H1 (cell line): ENCODE measurements around the gene PXK. TPM values are rescaled to one million over a fixed set of nuclear protein-coding genes. Genes with fewer than 3 reads are reported as not detected.

Experiments used
- CTCF ChIA-PET: fragments of 300-600 bp; sonication (Branson Sonifier 250); formaldehyde crosslinking; loops from one replicate; lab custom pipeline; 2021; ENCODE audit not compliant: partially characterized antibody; lab: Charles Lee
- POLR2A ChIA-PET: fragments of 300-600 bp; sonication (Branson Sonifier 250); formaldehyde crosslinking; loops from one replicate; lab custom pipeline; 2021; ENCODE audit warnings: inconsistent platforms; ENCODE audit not compliant: partially characterized antibody; lab: Charles Lee
- DNase-seq, 2 experiments: peaks; one replicate each; pipeline versions ENCODE4 v3.0.0 to v3.0.0-alpha.2; 2010 to 2022; ENCODE audit warnings: low spot score in 2 of 2, low read depth in 1 of 2, mixed read lengths in 1 of 2
- FAIRE-seq: peaks from 2 replicates; lab custom pipeline; 2011; peaks lifted over from hg19 to GRCh38; lab: Jason Lieb, UNC
- H2AFZ ChIP-seq: 2 replicates; pipeline ENCODE4 v1.8.1; 2012; ENCODE audit warnings: low read length, inconsistent platforms
- H2AK5ac ChIP-seq: 2 replicates; pipeline ENCODE4 v1.6.1; 2013; ENCODE audit warnings: low read depth, low read length
- H2BK120ac ChIP-seq: replicated peaks from 2 replicates; pipeline ENCODE3; 2013; ENCODE audit warnings: low read depth, low read length, inconsistent platforms
- H2BK12ac ChIP-seq: 2 replicates; pipeline ENCODE4 v1.6.1; 2013; ENCODE audit warnings: low read depth, low read length
- H2BK15ac ChIP-seq: 2 replicates; pipeline ENCODE4 v1.6.1; 2013; ENCODE audit warnings: low read length
- H2BK20ac ChIP-seq: 2 replicates; pipeline ENCODE4 v1.6.1; 2013; ENCODE audit warnings: low read length
- H2BK5ac ChIP-seq: 2 replicates; pipeline ENCODE4 v1.6.1; 2013; ENCODE audit warnings: low read depth, low read length
- H3K14ac ChIP-seq: 2 replicates; pipeline ENCODE4 v1.6.1; 2013; ENCODE audit warnings: inconsistent platforms; ENCODE audit not compliant: insufficient read length
- H3K18ac ChIP-seq: 2 replicates; pipeline ENCODE4 v1.6.1; 2013; ENCODE audit warnings: low read length; ENCODE audit errors: extremely low read depth
- H3K23ac ChIP-seq: 2 replicates; pipeline ENCODE4 v1.6.1; 2013; ENCODE audit warnings: inconsistent platforms; ENCODE audit not compliant: insufficient read length
- H3K23me2 ChIP-seq: 2 replicates; pipeline ENCODE4 v1.6.1; 2013; ENCODE audit warnings: low read depth, low read length
- H3K27ac ChIP-seq: 2 replicates; pipeline ENCODE4 v1.6.1; 2011; ENCODE audit warnings: low read depth, low read length, inconsistent platforms
- H3K27me3 ChIP-seq, 4 experiments: replicated peaks in 1 of 4; 1 replicate in 1 of 4; 2 replicates in 3 of 4; pipeline versions ENCODE4 v1.6.1 to v1.8.1; 2011 to 2013; ENCODE audit warnings: low read length in 3 of 4, mild to moderate bottlenecking in 3 of 4, inconsistent platforms in 2 of 4, mixed read lengths in 2 of 4, moderate library complexity in 1 of 4; ENCODE audit not compliant: control insufficient read depth in 3 of 4, insufficient read depth in 3 of 4; ENCODE audit errors: extremely low read depth in 1 of 4
- H3K36me3 ChIP-seq, 4 experiments: 2 replicates each; pipeline versions ENCODE4 v1.6.1 to v1.8.1; 2011 to 2013; ENCODE audit warnings: mild to moderate bottlenecking in 4 of 4, low read length in 3 of 4, moderate library complexity in 2 of 4, control low read depth in 1 of 4, inconsistent platforms in 1 of 4; ENCODE audit not compliant: insufficient read depth in 4 of 4, control insufficient read depth in 2 of 4
- H3K4ac ChIP-seq: replicated peaks from 2 replicates; pipeline ENCODE3; 2013; ENCODE audit warnings: low read length, low read depth, mixed read lengths, inconsistent platforms; ENCODE audit not compliant: insufficient read length
- H3K4me1 ChIP-seq, 4 experiments: replicated peaks in 1 of 4; 1 replicate in 1 of 4; 2 replicates in 3 of 4; pipeline versions ENCODE4 v1.6.1 to v1.8.1; 2011 to 2013; ENCODE audit warnings: low read length in 3 of 4, inconsistent platforms in 2 of 4, mixed read lengths in 1 of 4; ENCODE audit not compliant: insufficient read depth in 4 of 4, control insufficient read depth in 3 of 4
- H3K4me2 ChIP-seq, 2 experiments: 2 replicates each; pipeline versions ENCODE4 v1.6.1 to v1.8.1; 2011 to 2013; ENCODE audit warnings: low read depth in 2 of 2, low read length in 2 of 2, control low read depth in 1 of 2, inconsistent platforms in 1 of 2, mild to moderate bottlenecking in 1 of 2; ENCODE audit not compliant: insufficient read depth in 1 of 2
- H3K4me3 ChIP-seq, 4 experiments: fragments of 200-600, 300-600 bp in 1 of 4; sonication (generic), shearing (Covaris generic), sonication (Bioruptor Twin) in 1 of 4; 2 replicates each; pipeline versions ENCODE4 v1.5.1 to v1.8.1; 2011 to 2016; ENCODE audit warnings: low read length in 4 of 4, low read depth in 3 of 4, control low read depth in 2 of 4, inconsistent platforms in 2 of 4, mild to moderate bottlenecking in 2 of 4, mixed read lengths in 1 of 4, moderate library complexity in 1 of 4; ENCODE audit not compliant: insufficient read depth in 2 of 4; ENCODE audit errors: extremely low read depth in 1 of 4
- H3K56ac ChIP-seq: replicated peaks from 2 replicates; pipeline ENCODE3; 2013; ENCODE audit warnings: low read depth, mild to moderate bottlenecking, mixed read lengths, low read length, inconsistent platforms; ENCODE audit not compliant: insufficient read length
- H3K79me1 ChIP-seq: 2 replicates; pipeline ENCODE4 v1.6.1; 2013; ENCODE audit warnings: low read depth, low read length, control low read depth
- H3K79me2 ChIP-seq, 2 experiments: 2 replicates each; pipeline versions ENCODE4 v1.6.1 to v1.8.1; 2012 to 2013; ENCODE audit warnings: low read length in 2 of 2, mild to moderate bottlenecking in 2 of 2, inconsistent platforms in 1 of 2; ENCODE audit not compliant: insufficient read depth in 2 of 2, control insufficient read depth in 1 of 2
- H3K9ac ChIP-seq, 4 experiments: replicated peaks in 1 of 4; 1 replicate in 1 of 4; 2 replicates in 3 of 4; pipeline versions ENCODE4 v1.6.1 to v1.8.1; 2011 to 2013; ENCODE audit warnings: low read depth in 3 of 4, low read length in 3 of 4, control low read depth in 2 of 4, mild to moderate bottlenecking in 2 of 4, moderate library complexity in 2 of 4, inconsistent platforms in 1 of 4; ENCODE audit errors: extremely low read depth in 1 of 4
- H3K9me3 ChIP-seq, 2 experiments: 2 replicates each; pipeline versions ENCODE4 v1.6.1 to v1.8.1; 2012 to 2013; ENCODE audit warnings: mild to moderate bottlenecking in 2 of 2, moderate library complexity in 2 of 2, control low read depth in 1 of 2, inconsistent platforms in 1 of 2, low read depth in 1 of 2, low read length in 1 of 2, mixed read lengths in 1 of 2; ENCODE audit not compliant: insufficient read depth in 2 of 2
- H4K20me1 ChIP-seq, 2 experiments: replicated peaks in 1 of 2; 2 replicates each; pipeline versions ENCODE3 to v1.8.1; 2011 to 2013; ENCODE audit warnings: inconsistent platforms in 2 of 2, low read length in 2 of 2, mild to moderate bottlenecking in 1 of 2; ENCODE audit not compliant: insufficient read depth in 2 of 2, control insufficient read depth in 1 of 2
- H4K5ac ChIP-seq: 2 replicates; pipeline ENCODE4 v1.6.1; 2013; ENCODE audit warnings: low read length, low read depth, mixed read lengths, inconsistent platforms; ENCODE audit not compliant: insufficient read length
- H4K8ac ChIP-seq: 2 replicates; pipeline ENCODE4 v1.8.0; 2013; ENCODE audit warnings: mild to moderate bottlenecking, moderate library complexity, low read length, inconsistent platforms; ENCODE audit not compliant: insufficient read depth; ENCODE audit errors: extremely low read depth
- H4K91ac ChIP-seq: replicated peaks from 2 replicates; pipeline ENCODE3; 2013; ENCODE audit warnings: low read length, mixed read lengths, inconsistent platforms; ENCODE audit not compliant: insufficient read length
- ATF3 ChIP-seq: IDR thresholded peaks from 2 replicates; pipeline ENCODE4 v1.6.1; 2011; ENCODE audit warnings: low read depth, mild to moderate bottlenecking, low read length; ENCODE audit not compliant: insufficient read depth
- CEBPB ChIP-seq: IDR thresholded peaks from 2 replicates; pipeline ENCODE4 v1.6.1; 2012; ENCODE audit warnings: low read depth, low read length
- CTCF ChIP-seq, 3 experiments: IDR thresholded peaks; 1 replicate in 2 of 3; 2 replicates in 1 of 3; pipeline versions ENCODE4 v1.5.1 to v1.6.1; 2011; ENCODE audit warnings: low read length in 3 of 3, mild to moderate bottlenecking in 3 of 3, inconsistent platforms in 2 of 3, low read depth in 1 of 3, moderate library complexity in 1 of 3; ENCODE audit not compliant: insufficient read depth in 1 of 3; ENCODE audit errors: control extremely low read depth in 1 of 3
- GTF2F1 ChIP-seq: IDR thresholded peaks from 2 replicates; pipeline ENCODE4 v1.6.1; 2012; ENCODE audit warnings: low read depth, low read length, improper control_type of control experiment, borderline replicate concordance
- MAFK ChIP-seq: IDR thresholded peaks from 2 replicates; pipeline ENCODE4 v1.6.1; 2012; ENCODE audit warnings: low read depth, mild to moderate bottlenecking, improper control_type of control experiment, low read length
- RBBP5 ChIP-seq: IDR thresholded peaks from 2 replicates; pipeline ENCODE4 v1.7.1; 2012; ENCODE audit warnings: low read depth, mild to moderate bottlenecking, inconsistent platforms, low read length, moderate library complexity, borderline replicate concordance
- SIX5 ChIP-seq: IDR thresholded peaks from 2 replicates; pipeline ENCODE4 v1.6.1; 2011; ENCODE audit warnings: mild to moderate bottlenecking, low read depth, low read length
- WGBS, 2 experiments: shearing (Covaris generic) in 1 of 2; methylation state at CpG; one replicate each; pipeline versions ENCODE4 v1.1.6 to v1.1.7; 2013 to 2015; ENCODE audit warnings: low lambda C conversion rate in 2 of 2, mixed read lengths in 2 of 2, inconsistent platforms in 1 of 2, low coverage in 1 of 2, missing lambda C conversion rate in 1 of 2; ENCODE audit not compliant: insufficient replicate concordance in 2 of 2, insufficient coverage in 1 of 2, insufficient read length in 1 of 2; ENCODE audit errors: extremely low coverage in 1 of 2, missing lambda C conversion rate in 1 of 2; 5-methylcytosine and 5-hydroxymethylcytosine counted together
- polyA plus RNA-seq, 7 experiments: library from polyadenylated mRNA; depleted of rRNA in 3 of 7; stranded (reverse) in 5 of 7; unstranded in 2 of 7; fragments of >200 nt in 5 of 7; fragments of 200-250 nt in 2 of 7; gene quantifications; 1 replicate in 5 of 7; 2 replicates in 1 of 7; 4 replicates in 1 of 7; pipeline versions ENCODE4 v1.2.1 to v1.2.3, GENCODE V29; 2011 to 2013; ENCODE audit warnings: missing spikeins in 2 of 7, mixed read lengths in 2 of 7
- total RNA-seq: library from RNA; stranded (reverse); fragmentation: NEBNext Ultra II Directional; extraction: Animal tissue kit (Norgen Biotek cat#: 25700); gene quantifications from 2 replicates; pipeline ENCODE4 v1.2.1, GENCODE V29; 2021

The PXK gene
- total and polyA plus RNA-seq, 2 of the 8 experiments (the other 6 are each of a cell fraction or from before 2014, with no cell fraction given) = 3.5 to 7.1 TPM

GRCh38 chr3:58351920-58352319, 19.2 kb downstream of the PXK start:
- H3K4me3 ChIP-seq = no peak overlapping the region
- H3K14ac ChIP-seq = no peak overlapping the region
- H3K79me1 ChIP-seq = no peaks in the 10 kb centered on the region
- H4K5ac ChIP-seq = no peak overlapping the region
- no peaks in the 10 kb centered on the region for H3K79me2 ChIP-seq
- no peak overlapping the region for H3K56ac ChIP-seq
- H2BK5ac ChIP-seq = 0 out of 2 replicates have a peak overlapping the region, but pooled peaks have one; percentile 2
- H3K4me1 ChIP-seq = 0 out of 7 replicates have a peak, but pooled peaks cover 0 to 3% (median 2%) of the 10 kb centered on the region in 4 experiments
- no peak overlapping the region for H3K4me2 ChIP-seq
- no peak overlapping the region for H2BK120ac ChIP-seq
- H3K23me2 ChIP-seq = no peaks in the 10 kb centered on the region
- H2BK15ac ChIP-seq = no peak overlapping the region
- no peak overlapping the region for H3K23ac ChIP-seq
- CTCF ChIA-PET = interaction anchor here (0.8 to 2.6 kb wide), 11 partner anchors 11 to 185 kb away, joined by 3 to 11 read pairs (median 4); partner anchors contain the start of genes ACOX2, HTD2 and RPP14
- POLR2A ChIA-PET = interaction anchor here (0.9 kb wide), 1 partner anchor 85 kb away, joined by 3 read pairs; no protein-coding TSS in a partner anchor
- H3K18ac ChIP-seq = no peak overlapping the region
- H3K9ac ChIP-seq = no peak overlapping the region
- peak overlapping the region; percentile 5; the same call in 1 of the 2 replicates for H2AFZ ChIP-seq
- no peaks in the 10 kb centered on the region for H3K27me3 ChIP-seq
- DNase-seq = no peak
- no peak overlapping the region for H2AK5ac ChIP-seq
- no peak overlapping the region for H3K4ac ChIP-seq
- no peak overlapping the region for H2BK20ac ChIP-seq
- H4K20me1 ChIP-seq = no peaks in the 10 kb centered on the region
- no peak overlapping the region for H3K27ac ChIP-seq
- FAIRE-seq = no peak
- no peaks in the 10 kb centered on the region for H3K9me3 ChIP-seq
- no peak overlapping the region for H4K8ac ChIP-seq
- no peaks in the 10 kb centered on the region for H3K36me3 ChIP-seq
- H4K91ac ChIP-seq = no peak overlapping the region
- TF ChIP-seq SIX5 (no peak), GTF2F1 (no peak), CTCF (IDR thresholded peaks at IDR 0.05; ENCODE audit: control extremely low read depth in 1 of 3, insufficient read depth in 1 of 3, low read depth in 1 of 3, low read length in 3 of 3) (peak in 1 of 3 experiments; percentile 18; a peak in 1 of 4 replicates), ATF3 (no peak), MAFK (no peak), CEBPB (no peak), RBBP5 (no peak)
- H2BK12ac ChIP-seq = no peak overlapping the region
- WGBS, 2 experiments = 65% methylated on average over 3 of the region's 3 CpGs; no CpG with 5 or more reads in 1 of the 2 experiments
